ENCODE results near the gene PSMF1.

DNA sequence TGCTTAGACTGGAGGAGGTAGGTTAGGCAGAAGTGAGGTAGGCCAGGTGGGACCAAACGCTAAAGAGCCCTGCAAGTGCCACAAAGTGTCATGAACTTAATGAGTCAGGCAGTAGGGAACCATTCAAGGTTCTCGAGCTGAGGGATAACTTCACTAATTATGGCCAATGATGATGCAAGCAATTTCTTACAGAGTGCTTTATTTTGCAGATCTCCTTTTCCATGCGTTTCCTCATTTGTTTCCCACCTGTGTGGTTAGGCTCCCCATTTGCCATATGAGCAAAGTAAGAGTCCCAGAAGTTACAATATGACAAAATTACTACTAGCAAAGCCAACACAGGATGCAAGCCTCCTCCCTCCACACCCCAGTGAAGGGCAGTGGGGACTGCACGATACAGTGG lies 36.5 kb upstream of the PSMF1 start:
- no peak for TF ChIP-seq POLR2A (IDR thresholded peaks at IDR 0.05)
- TF ChIP-seq, protein P1, sequence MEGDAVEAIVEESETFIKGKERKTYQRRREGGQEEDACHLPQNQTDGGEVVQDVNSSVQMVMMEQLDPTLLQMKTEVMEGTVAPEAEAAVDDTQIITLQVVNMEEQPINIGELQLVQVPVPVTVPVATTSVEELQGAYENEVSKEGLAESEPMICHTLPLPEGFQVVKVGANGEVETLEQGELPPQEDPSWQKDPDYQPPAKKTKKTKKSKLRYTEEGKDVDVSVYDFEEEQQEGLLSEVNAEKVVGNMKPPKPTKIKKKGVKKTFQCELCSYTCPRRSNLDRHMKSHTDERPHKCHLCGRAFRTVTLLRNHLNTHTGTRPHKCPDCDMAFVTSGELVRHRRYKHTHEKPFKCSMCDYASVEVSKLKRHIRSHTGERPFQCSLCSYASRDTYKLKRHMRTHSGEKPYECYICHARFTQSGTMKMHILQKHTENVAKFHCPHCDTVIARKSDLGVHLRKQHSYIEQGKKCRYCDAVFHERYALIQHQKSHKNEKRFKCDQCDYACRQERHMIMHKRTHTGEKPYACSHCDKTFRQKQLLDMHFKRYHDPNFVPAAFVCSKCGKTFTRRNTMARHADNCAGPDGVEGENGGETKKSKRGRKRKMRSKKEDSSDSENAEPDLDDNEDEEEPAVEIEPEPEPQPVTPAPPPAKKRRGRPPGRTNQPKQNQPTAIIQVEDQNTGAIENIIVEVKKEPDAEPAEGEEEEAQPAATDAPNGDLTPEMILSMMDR (IDR thresholded peaks at IDR 0.05), result no peak

Data from stomach (tissue), 4 donors.